NCI-H82 treated with DMSO at 0.1 percent for 48 hours (cell line): ENCODE results near the gene CYSRT1.

Experiments used
- DNase-seq: peaks from one replicate; lab custom pipeline; 2025; ENCODE audit not compliant: unreplicated experiment; lab: John Stamatoyannopoulos, UW

Gene CYSRT1

GRCh38 chr9:137224830-137225694 lies at the start of gene CYSRT1:
Gene CYSRT1, plus strand, starts transcription at chr9:137225174. Its CDS starts 448 bp downstream, at chr9:137225622.
- DNase-seq, result no peak

- no peak for DNase-seq
These were observed 49.5 kb upstream of the CYSRT1 start for GRCh38 chr9:137175345-137175961.

GRCh38 chr9:137176302-137177182 lies 48.4 kb upstream of the CYSRT1 start:
- no peak for DNase-seq

GRCh38 chr9:137178201-137178938 lies 46.6 kb upstream of the CYSRT1 start:
- no peak for DNase-seq

GRCh38 chr9:137178939-137179630 lies 45.9 kb upstream of the CYSRT1 start:
- DNase-seq, result no peak

GRCh38 chr9:137179761-137180160 lies 45.2 kb upstream of the CYSRT1 start:
- no peak for DNase-seq

- no peak for DNase-seq
These were observed 44.5 kb upstream of the CYSRT1 start for GRCh38 chr9:137180491-137180890.

- DNase-seq, result no peak
These were observed 43.3 kb upstream of the CYSRT1 start for GRCh38 chr9:137181680-137182079.

- no peak for DNase-seq
These were observed 42.1 kb upstream of the CYSRT1 start for GRCh38 chr9:137182836-137183235.

- no peak for DNase-seq
These were observed 40.9 kb upstream of the CYSRT1 start for GRCh38 chr9:137183980-137184595.

- DNase-seq, result no peak
These were observed 39.9 kb upstream of the CYSRT1 start for GRCh38 chr9:137184881-137185660.

- no peak for DNase-seq
These were observed 39.1 kb upstream of the CYSRT1 start for GRCh38 chr9:137185921-137186320.

- DNase-seq, result no peak
These were observed 38.6 kb upstream of the CYSRT1 start for GRCh38 chr9:137186385-137186784.

- no peak for DNase-seq
These were observed 37.6 kb upstream of the CYSRT1 start for GRCh38 chr9:137187386-137187785.

GRCh38 chr9:137188086-137188489 lies 36.9 kb upstream of the CYSRT1 start:
- DNase-seq, result no peak

- DNase-seq, result peak; percentile 52
These were observed 36.3 kb upstream of the CYSRT1 start, which contains the start of the genes ANAPC2 and SSNA1 for GRCh38 chr9:137188490-137189296. Gene ANAPC2, minus strand, starts transcription at chr9:137188560. Its CDS starts 28 bp downstream, at chr9:137188532. Gene SSNA1, plus strand, starts transcription at chr9:137188676. Its CDS starts 51 bp downstream, at chr9:137188727.

GRCh38 chr9:137189297-137190295 lies 35.4 kb upstream of the CYSRT1 start:
- DNase-seq, result no peak
